KMS-11 (cell line): Measurements from ENCODE around the gene RNF146.

Experiments
- H2AFZ ChIP-seq: fragments of 200-600 bp; sonication (generic); 2 replicates; pipeline ENCODE4 v1.6.1; 2016; ENCODE audit warnings: antibody characterized with exemption, mixed run types, low read depth
- H3K27ac ChIP-seq: fragments of 200-600 bp; sonication (generic); 2 replicates; pipeline ENCODE4 v1.6.1; 2016; ENCODE audit warnings: mild to moderate bottlenecking, mixed run types
- H3K27me3 ChIP-seq: fragments of 200-600 bp; sonication (generic); 2 replicates; pipeline ENCODE4 v1.6.1; 2017; ENCODE audit warnings: mild to moderate bottlenecking, low read depth, mixed run types, moderate library complexity; ENCODE audit not compliant: insufficient read depth
- H3K36me3 ChIP-seq: fragments of 200-600 bp; sonication (generic); 2 replicates; pipeline ENCODE4 v1.6.1; 2017; ENCODE audit warnings: mild to moderate bottlenecking, mixed run types; ENCODE audit not compliant: insufficient read depth
- H3K4me1 ChIP-seq: fragments of 200-600 bp; sonication (generic); 2 replicates; pipeline ENCODE4 v1.6.1; 2016; ENCODE audit warnings: mild to moderate bottlenecking, low read depth, mixed run types; ENCODE audit not compliant: poor library complexity, severe bottlenecking
- H3K4me2 ChIP-seq: fragments of 200-600 bp; sonication (generic); 2 replicates; pipeline ENCODE4 v1.7.0; 2016; ENCODE audit warnings: mild to moderate bottlenecking, mixed run types
- H3K4me3 ChIP-seq: fragments of 200-600 bp; sonication (generic); IDR thresholded peaks from 2 replicates; pipeline ENCODE4 v1.6.1; 2017; ENCODE audit warnings: low read depth, low read length, mixed read lengths; ENCODE audit not compliant: insufficient read depth
- H3K79me2 ChIP-seq: fragments of 200-600 bp; sonication (generic); 2 replicates; pipeline ENCODE4 v1.6.1; 2016; ENCODE audit warnings: low read depth, mixed run types; ENCODE audit not compliant: insufficient read depth
- H3K9ac ChIP-seq: fragments of 200-600 bp; sonication (generic); 2 replicates; pipeline ENCODE4 v1.6.1; 2016; ENCODE audit warnings: mild to moderate bottlenecking, mixed run types
- H4K20me1 ChIP-seq: fragments of 200-600 bp; sonication (generic); 2 replicates; pipeline ENCODE4 v1.6.1; 2016; ENCODE audit warnings: mild to moderate bottlenecking, mixed run types; ENCODE audit not compliant: insufficient read depth
- CTCF ChIP-seq: fragments of 200-600 bp; sonication (generic); conservative IDR thresholded peaks from 2 replicates; pipeline ENCODE4 v1.6.1; 2017; ENCODE audit warnings: low read depth, mild to moderate bottlenecking, antibody characterized with exemption, low read length, moderate library complexity, mixed read lengths

Gene RNF146

DNA sequence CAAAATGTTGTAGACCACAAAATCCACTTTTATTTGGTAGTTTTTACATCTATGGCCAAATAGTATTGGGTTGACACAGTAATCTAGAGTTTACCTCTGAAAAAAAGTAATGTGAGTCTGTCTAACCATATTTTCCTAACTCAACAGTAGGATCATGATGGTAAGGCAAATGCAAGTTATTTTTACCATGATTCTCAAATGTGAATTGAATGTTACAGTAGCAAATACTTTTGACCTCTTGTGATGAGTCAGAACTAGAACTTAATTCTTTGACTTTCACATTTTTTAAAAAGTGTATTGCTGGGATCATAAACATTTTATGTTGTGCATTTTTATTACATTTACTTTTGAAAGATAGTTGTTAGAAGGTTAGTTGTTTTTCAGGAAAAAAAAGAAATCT is 22.0 kb downstream of the RNF146 start:
- Histone ChIP-seq H3K4me2 (no peak overlapping the region), H3K27ac (no peak overlapping the region), H3K4me1 (peaks cover 25% of the 10 kb centered on the region), H2AFZ (no peak overlapping the region), H3K79me2 (no peaks in the 10 kb centered on the region), H3K27me3 (no peaks in the 10 kb centered on the region), H3K9ac (no peak overlapping the region), H4K20me1 (no peaks in the 10 kb centered on the region), H3K36me3 (no peaks in the 10 kb centered on the region), H3K4me3 (no peak overlapping the region)
- no peak for TF ChIP-seq CTCF

DNA sequence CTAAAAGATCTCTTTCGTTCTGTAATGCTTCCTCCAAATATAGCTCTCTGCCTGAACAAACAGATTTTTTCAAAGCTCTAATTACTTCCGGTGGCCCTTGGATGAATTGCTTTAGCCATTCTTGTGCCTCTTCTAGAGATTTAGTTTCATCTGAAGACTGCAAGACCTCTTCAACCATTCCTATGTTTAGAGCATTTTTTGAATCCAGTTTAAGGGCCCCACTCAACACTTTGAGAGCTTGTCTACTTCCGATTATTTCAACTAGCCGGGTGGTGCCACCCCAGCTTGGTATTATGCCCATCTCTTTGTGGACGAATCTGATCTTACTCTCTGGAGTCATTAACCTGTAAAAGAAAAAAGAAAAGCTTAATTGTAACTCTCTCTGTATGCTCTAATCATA is 23.3 kb downstream of the RNF146 start:
- TF ChIP-seq CTCF: no peak
- no peak overlapping the region for H3K4me2 ChIP-seq
- H3K4me3 ChIP-seq: no peak overlapping the region
- no peak overlapping the region for H2AFZ ChIP-seq
- H3K36me3 ChIP-seq: no peaks in the 10 kb centered on the region
- H3K27ac ChIP-seq: no peak overlapping the region
- no peak overlapping the region for H3K9ac ChIP-seq
- H3K4me1 ChIP-seq: peaks cover 25% of the 10 kb centered on the region
- no peaks in the 10 kb centered on the region for H4K20me1 ChIP-seq
- H3K27me3 ChIP-seq: no peaks in the 10 kb centered on the region
- H3K79me2 ChIP-seq: no peaks in the 10 kb centered on the region

GRCh38 chr6:127290391-127291265 is 24.0 kb downstream of the RNF146 start:
- H3K4me2 ChIP-seq: peak overlapping the region; percentile 9; the same call in 1 of the 2 replicates
- TF ChIP-seq CTCF: no peak
- H3K9ac ChIP-seq: no peak overlapping the region
- no peak overlapping the region for H2AFZ ChIP-seq
- no peaks in the 10 kb centered on the region for H3K36me3 ChIP-seq
- no peaks in the 10 kb centered on the region for H3K27me3 ChIP-seq
- H3K4me3 ChIP-seq: no peak overlapping the region
- no peaks in the 10 kb centered on the region for H3K79me2 ChIP-seq
- no peaks in the 10 kb centered on the region for H4K20me1 ChIP-seq
- no peak overlapping the region for H3K27ac ChIP-seq
- peaks cover 25% of the 10 kb centered on the region for H3K4me1 ChIP-seq

GRCh38 chr6:127291495-127291894 is 24.8 kb downstream of the RNF146 start:
- Histone ChIP-seq H3K9ac (no peak overlapping the region), H3K27me3 (no peaks in the 10 kb centered on the region), H3K4me1 (peaks cover 25% of the 10 kb centered on the region), H3K79me2 (no peaks in the 10 kb centered on the region), H3K36me3 (no peaks in the 10 kb centered on the region), H3K4me3 (no peak overlapping the region), H3K27ac (no peak overlapping the region), H2AFZ (no peak overlapping the region), H3K4me2 (no peak overlapping the region), H4K20me1 (no peaks in the 10 kb centered on the region)
- no peak for TF ChIP-seq CTCF
